OCI-LY3 (cell line): ENCODE data around the gene STAB1.

ENCODE experiments used
- EZH2phosphoT487 ChIP-seq: fragments of 200-600 bp; shearing (Covaris generic); IDR thresholded peaks from 2 replicates; pipeline ENCODE4 v1.6.1; 2018; ENCODE audit warnings: antibody characterized with exemption, mixed run types, low read depth
- TF ChIP-seq, protein P1 (sequence below): fragments of 200-600, 300-600 bp; sonication (generic); IDR thresholded peaks from 2 replicates; pipeline ENCODE4 v1.5.1; 2014; ENCODE audit warnings: antibody characterized with exemption, low read length, low read depth

DNA sequence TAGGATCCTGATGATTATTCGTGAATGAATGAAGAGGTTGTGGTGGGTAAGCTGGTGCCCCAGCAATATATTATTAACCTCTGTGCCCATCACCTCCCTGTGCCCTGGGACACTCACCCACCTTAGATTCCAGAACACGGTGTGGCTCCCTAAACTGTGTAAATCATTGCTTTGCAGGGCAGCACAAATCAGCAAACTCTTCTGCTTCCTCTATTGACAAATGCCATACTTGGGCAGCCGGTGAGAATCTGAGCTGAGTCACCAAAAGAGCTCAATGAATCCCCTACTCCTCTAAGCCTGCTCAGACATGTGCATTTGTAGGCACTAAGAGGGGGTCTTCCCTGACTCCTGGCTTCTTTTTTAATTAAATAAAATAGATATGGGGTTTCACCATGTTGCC lies 57.0 kb downstream of the STAB1 start:
- no peak for TF ChIP-seq EZH2phosphoT487
- TF ChIP-seq, protein P1, sequence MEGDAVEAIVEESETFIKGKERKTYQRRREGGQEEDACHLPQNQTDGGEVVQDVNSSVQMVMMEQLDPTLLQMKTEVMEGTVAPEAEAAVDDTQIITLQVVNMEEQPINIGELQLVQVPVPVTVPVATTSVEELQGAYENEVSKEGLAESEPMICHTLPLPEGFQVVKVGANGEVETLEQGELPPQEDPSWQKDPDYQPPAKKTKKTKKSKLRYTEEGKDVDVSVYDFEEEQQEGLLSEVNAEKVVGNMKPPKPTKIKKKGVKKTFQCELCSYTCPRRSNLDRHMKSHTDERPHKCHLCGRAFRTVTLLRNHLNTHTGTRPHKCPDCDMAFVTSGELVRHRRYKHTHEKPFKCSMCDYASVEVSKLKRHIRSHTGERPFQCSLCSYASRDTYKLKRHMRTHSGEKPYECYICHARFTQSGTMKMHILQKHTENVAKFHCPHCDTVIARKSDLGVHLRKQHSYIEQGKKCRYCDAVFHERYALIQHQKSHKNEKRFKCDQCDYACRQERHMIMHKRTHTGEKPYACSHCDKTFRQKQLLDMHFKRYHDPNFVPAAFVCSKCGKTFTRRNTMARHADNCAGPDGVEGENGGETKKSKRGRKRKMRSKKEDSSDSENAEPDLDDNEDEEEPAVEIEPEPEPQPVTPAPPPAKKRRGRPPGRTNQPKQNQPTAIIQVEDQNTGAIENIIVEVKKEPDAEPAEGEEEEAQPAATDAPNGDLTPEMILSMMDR, result no peak
